ENCODE results near the gene APIP. TPM values are rescaled to one million over a fixed set of nuclear protein-coding genes. Genes with fewer than 3 reads are reported as not detected.

APIP gene
- polyA plus RNA-seq, 1 of the 3 experiments (the other 2 are of a cell fraction) = 21.3 TPM

- TF ChIP-seq SMC3 (IDR thresholded peaks at IDR 0.05; ENCODE audit: low read depth, low read length) = peak; percentile 84
These were observed 10.1 kb upstream of the APIP start (continued) for GRCh38 chr11:34926101-34926830.

GRCh38 chr11:34924714-34925113 is 8.5 kb upstream of the APIP start:
- 80% methylated on average over 3 of the region's 3 CpGs for WGBS (ENCODE audit: low lambda C conversion rate)
- no peaks in the 10 kb centered on the region for H4K20me1 ChIP-seq (ENCODE audit: insufficient read depth)
- H3K79me2 ChIP-seq (ENCODE audit: insufficient read depth) = peaks cover 92% of the 10 kb centered on the region
- H2AFZ ChIP-seq (ENCODE audit: low read depth) = no peak overlapping the region
- H3K27ac ChIP-seq (ENCODE audit: low read depth in 2 of 2, low read length in 1 of 2) = no peak overlapping the region
- H3F3A ChIP-seq (replicated peaks; ENCODE audit: insufficient read depth) = peaks cover 20% of the 10 kb centered on the region
- ChIA-PET CTCF (interaction anchor here (1.2 to 6.8 kb wide), 9 partner anchors 8 to 487 kb away, joined by 3 to 92 read pairs (median 9); partner anchors contain the start of genes APIP and PDHX), POLR2A (no interaction called here)
- TF ChIP-seq JUND (IDR thresholded peaks at IDR 0.05) = no peak
- TF ChIP-seq RAD21 (IDR thresholded peaks at IDR 0.05; ENCODE audit: low read length) = no peak
- no peak for TF ChIP-seq EP300 (IDR thresholded peaks at IDR 0.05; ENCODE audit: borderline replicate concordance in 1 of 2, low read depth in 1 of 2, low read length in 1 of 2)
- TF ChIP-seq NRF1 (IDR thresholded peaks at IDR 0.05; ENCODE audit: low read depth, low read length) = no peak
- TF ChIP-seq NFIC (IDR thresholded peaks at IDR 0.05; ENCODE audit: borderline replicate concordance) = no peak
- TF ChIP-seq CTCF (IDR thresholded peaks at IDR 0.05) = no peak
- no peak for TF ChIP-seq USF1 (IDR thresholded peaks at IDR 0.05; ENCODE audit: borderline replicate concordance, low read depth)
- TF ChIP-seq PBX3 (IDR thresholded peaks at IDR 0.05) = no peak
- TF ChIP-seq ZBTB33 (IDR thresholded peaks at IDR 0.05; ENCODE audit: borderline replicate concordance, low read depth) = no peak
- TF ChIP-seq MXI1 (IDR thresholded peaks at IDR 0.05; ENCODE audit: low read depth, low read length) = no peak
- no peak for TF ChIP-seq FOSL2 (IDR thresholded peaks at IDR 0.05; ENCODE audit: borderline replicate concordance, low read depth)
- no peak for TF ChIP-seq POLR2AphosphoS5 (IDR thresholded peaks at IDR 0.05; ENCODE audit: low read depth, low read length)
- no peak for TF ChIP-seq SMC3 (IDR thresholded peaks at IDR 0.05; ENCODE audit: low read depth, low read length)
- TF ChIP-seq MAX (IDR thresholded peaks at IDR 0.05; ENCODE audit: low read depth) = no peak
- TF ChIP-seq ELF1 (IDR thresholded peaks at IDR 0.05) = no peak
- TF ChIP-seq SIN3A (IDR thresholded peaks at IDR 0.05; ENCODE audit: borderline replicate concordance, low read depth, low read length) = no peak
- H3K4me1 ChIP-seq (ENCODE audit: control insufficient read depth in 1 of 2, insufficient read depth in 2 of 2, low read depth in 1 of 2, low read length in 1 of 2) = peaks cover 11 to 30% of the 10 kb centered on the region in 2 experiments; a peak in 2 of 4 replicates
- H3K4me2 ChIP-seq = no peak overlapping the region
- no peak overlapping the region for H3K9ac ChIP-seq
- no peaks in the 10 kb centered on the region for H3K27me3 ChIP-seq (ENCODE audit: insufficient read depth)
- H3K36me3 ChIP-seq (replicated peaks in 1 of 2; ENCODE audit: control insufficient read depth in 1 of 2, insufficient read depth in 2 of 2, low read length in 1 of 2) = peaks cover 9 to 13% of the 10 kb centered on the region in 2 experiments
- DNase-seq = no peak
- no peak overlapping the region for H3K4me3 ChIP-seq (ENCODE audit: low read depth in 2 of 2, low read length in 1 of 2)
- no peaks in the 10 kb centered on the region for H3K9me2 ChIP-seq
- H3K9me3 ChIP-seq = no peaks in the 10 kb centered on the region

All from SK-N-SH (cell line).